ENCODE data around the gene SHMT1.
A peak's percentile ranks its signal among the peaks of the same experiment; 100 is the strongest.
"Not testable (repeated sequence)": the region's sequence is repeated elsewhere in the genome, so short reads cannot be mapped to it uniquely, and the experiment has no call there.

The SHMT1 gene

DNA sequence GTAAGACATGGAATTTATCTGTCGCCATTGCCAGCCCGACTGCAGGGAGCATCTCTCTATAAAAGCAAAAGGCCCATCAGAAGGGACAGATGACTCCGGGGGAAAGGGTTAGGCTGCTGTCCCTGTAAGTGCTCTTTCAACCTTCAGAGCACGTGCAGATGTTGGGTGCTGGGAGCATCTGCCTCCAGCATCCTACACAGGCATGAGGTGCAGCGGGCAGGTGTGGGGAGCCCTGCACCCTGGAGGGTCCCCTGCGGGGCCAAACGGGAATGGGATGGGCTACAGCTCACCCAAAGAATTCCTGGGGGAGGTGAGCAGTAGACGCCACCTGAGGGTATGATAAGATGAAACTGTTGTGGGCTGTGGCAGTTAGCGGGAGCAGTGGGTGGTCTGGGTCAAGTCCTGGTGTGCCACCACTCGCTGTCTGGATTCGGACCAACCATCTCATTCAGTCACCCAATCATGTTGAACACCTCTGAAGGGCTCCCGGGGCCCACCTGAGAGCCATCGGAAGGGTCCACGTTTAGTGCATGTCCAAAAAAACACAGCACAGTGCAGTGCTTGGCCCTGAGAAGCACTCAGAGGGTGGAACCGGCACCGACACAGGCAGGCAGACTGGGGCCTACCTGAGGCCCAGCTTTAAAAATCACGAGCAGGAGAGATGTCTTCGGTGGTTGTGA, 44.4 kb downstream of the SHMT1 start:
- Histone ChIP-seq H3K36me3 (ENCODE audit: insufficient read depth, low read length) (peaks cover 36% of the 10 kb centered on the region), H3K4me3 (ENCODE audit: low read length) (no peak overlapping the region), H3K9me3 (ENCODE audit: low read length) (peaks cover 2% of the 10 kb centered on the region), H3K27me3 (ENCODE audit: insufficient read depth, low read length) (no peaks in the 10 kb centered on the region), H3K4me1 (ENCODE audit: insufficient read depth, low read length) (peaks cover 37% of the 10 kb centered on the region), H2AFZ (ENCODE audit: low read depth, low read length) (no peak overlapping the region)

DNA sequence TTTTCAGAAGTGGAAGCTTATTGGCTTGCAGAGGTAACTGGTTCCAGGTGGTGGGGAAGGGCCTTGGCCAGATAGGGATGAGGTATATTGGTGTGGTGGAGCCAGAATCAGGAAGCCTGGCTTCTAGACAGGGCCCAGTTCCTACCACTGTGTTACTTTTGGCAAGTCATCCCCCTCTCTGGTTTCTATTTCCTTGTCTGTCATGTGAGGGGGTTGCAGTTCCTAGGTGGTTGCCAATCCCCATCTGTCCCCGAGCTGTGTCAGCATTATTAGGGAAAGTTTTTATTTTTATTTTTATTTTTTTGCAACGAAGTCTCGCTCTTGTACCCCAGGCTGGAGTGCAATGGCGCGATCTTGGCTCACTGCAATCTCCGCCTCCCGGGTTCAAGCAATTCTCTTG, 45.2 kb downstream of the SHMT1 start:
- no peak overlapping the region for H3K4me3 ChIP-seq (ENCODE audit: low read length)
- H3K9me3 ChIP-seq (ENCODE audit: low read length): no peaks in the 10 kb centered on the region
- H3K36me3 ChIP-seq (ENCODE audit: insufficient read depth, low read length): peaks cover 29% of the 10 kb centered on the region
- H2AFZ ChIP-seq (ENCODE audit: low read depth, low read length): no peak overlapping the region
- no peaks in the 10 kb centered on the region for H3K27me3 ChIP-seq (ENCODE audit: insufficient read depth, low read length)
- peaks cover 45% of the 10 kb centered on the region for H3K4me1 ChIP-seq (ENCODE audit: insufficient read depth, low read length)

DNA sequence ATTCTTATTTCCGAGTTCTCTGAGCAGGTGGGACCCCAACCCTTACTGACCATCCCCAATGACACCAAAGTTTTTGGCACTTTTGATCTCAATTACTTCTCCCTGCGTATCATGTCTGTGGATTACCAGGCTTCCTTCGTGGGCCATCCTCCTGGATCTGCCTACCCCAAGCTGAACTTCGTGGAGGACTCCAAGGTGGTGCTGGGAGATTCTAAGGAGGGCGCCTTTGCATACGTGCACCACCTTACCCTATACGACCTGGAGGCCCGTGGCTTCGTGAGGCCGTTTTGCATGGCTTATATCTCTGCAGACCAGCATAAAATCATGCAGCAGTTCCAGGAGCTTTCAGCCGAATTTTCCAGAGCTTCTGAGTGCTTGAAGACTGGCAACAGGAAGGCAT, 47.4 kb downstream of the SHMT1 start:
- Histone ChIP-seq H3K36me3 (ENCODE audit: insufficient read depth, low read length) (peaks cover 35% of the 10 kb centered on the region), H3K4me1 (ENCODE audit: insufficient read depth, low read length) (peaks cover 49% of the 10 kb centered on the region), H3K9me3 (ENCODE audit: low read length) (no peaks in the 10 kb centered on the region)

DNA sequence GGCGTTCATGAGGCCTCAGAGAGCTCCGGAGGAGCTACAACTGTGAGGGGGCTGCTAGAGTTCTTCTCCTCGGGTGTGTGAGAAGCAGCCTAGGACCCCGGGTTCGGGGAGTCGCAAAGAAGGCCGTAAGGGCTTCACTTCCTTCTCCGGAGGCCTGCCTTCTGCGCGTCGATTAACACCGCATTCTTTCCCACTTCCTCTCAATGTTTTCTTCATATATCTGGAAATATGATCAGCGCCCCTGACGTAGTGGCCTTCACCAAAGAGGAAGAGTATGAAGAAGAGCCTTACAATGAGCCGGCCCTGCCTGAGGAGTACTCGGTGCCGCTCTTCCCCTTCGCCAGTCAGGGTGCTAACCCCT, 47.8 kb downstream of the SHMT1 start:
- Histone ChIP-seq H3K36me3 (ENCODE audit: insufficient read depth, low read length) (peaks cover 35% of the 10 kb centered on the region), H3K27me3 (ENCODE audit: insufficient read depth, low read length) (no peaks in the 10 kb centered on the region), H2AFZ (ENCODE audit: low read depth, low read length) (peak overlapping the region; percentile 69), H3K4me3 (ENCODE audit: low read length) (peak overlapping the region; percentile 62), H3K9me3 (ENCODE audit: low read length) (no peaks in the 10 kb centered on the region), H3K4me1 (ENCODE audit: insufficient read depth, low read length) (peaks cover 49% of the 10 kb centered on the region)

More for the DNA sequence above, 47.4 kb downstream of the SHMT1 start:
- H3K27me3 ChIP-seq (ENCODE audit: insufficient read depth, low read length): no peaks in the 10 kb centered on the region
- peak overlapping the region; percentile 62 for H3K4me3 ChIP-seq (ENCODE audit: low read length)
- no peak overlapping the region for H2AFZ ChIP-seq (ENCODE audit: low read depth, low read length)

DNA sequence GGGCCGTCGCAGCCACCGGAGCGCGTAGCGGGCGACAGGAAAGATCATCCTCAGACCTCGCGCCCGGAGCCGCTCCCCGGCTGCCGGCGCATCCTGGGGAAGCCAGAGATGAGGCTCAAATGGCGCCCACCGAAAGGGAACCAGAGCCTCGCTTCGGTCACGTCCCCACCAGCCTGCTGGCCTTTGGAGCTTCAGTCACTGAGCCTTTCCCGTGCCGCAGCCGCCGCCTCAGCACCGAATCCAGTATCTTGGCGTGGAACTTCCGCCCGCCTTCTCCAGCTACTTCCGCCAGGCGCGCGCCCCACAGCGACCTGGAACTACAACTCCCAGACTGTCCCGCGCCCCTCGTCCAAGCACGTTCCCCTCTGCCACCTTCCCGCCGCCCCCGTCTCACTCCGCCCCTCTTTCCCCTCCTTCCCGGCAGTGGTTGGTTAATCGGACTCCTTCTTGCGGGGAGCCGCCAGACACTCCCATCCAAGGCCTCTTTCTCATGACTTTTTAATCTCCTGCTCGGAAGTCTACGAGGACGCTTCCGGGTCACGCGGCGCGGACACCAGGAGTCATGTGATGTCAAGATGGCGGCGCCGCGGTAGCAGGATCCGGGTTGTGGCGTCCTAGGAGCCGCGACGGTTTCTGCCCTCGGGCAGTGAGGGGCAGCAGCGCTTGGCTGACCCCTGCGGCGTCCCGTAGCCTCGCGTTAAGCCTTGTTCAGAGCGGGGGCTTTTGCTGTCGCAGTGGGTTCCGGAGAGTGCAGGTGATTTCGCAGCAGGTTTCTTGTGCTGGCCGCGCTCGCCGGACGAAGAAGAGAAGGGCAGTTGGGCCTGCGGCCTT, 48.4 kb downstream of the SHMT1 start, which contains the start of the genes SMCR8 and TOP3A:
Gene SMCR8 (plus strand): TSS at position 563 of the 831 bp plus-strand sequence. CDS start 497 bp downstream, outside the sequence.
Gene TOP3A (minus strand): TSS at position 264 of the 831 bp plus-strand sequence. CDS start 216 bp downstream, at position 48.
- peaks cover 47% of the 10 kb centered on the region for H3K4me1 ChIP-seq (ENCODE audit: insufficient read depth, low read length)

DNA sequence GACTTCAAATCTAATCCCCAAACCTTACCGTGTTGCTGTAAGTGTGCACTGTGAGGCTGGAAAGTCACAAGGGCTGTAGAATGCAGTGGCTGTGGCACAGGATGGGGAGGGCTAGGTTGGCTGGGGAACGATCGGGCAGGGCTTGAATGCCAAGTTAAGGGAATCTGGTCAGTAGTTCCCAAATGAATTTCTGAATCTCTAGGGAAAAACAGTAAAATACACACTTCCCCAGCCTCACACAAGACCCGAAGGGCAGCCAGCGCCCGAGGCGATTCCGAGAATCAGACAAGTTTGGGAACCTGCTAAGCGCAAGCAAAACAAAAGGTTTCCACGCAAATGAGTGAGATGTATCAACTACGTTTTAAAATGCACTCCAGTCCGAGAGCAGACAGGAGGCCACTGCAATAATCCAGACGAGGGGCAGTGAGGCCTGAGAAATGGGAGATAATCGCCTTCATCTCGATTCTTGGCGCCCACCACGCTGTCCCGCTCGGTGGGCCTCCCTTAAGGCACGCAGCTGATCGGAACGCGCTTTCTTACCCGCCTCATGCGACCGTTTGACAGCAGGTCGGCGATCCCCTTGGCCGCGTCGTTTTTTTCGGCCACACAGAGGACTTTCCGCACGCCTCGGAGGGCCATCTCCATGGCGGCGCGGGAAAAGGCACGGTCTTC, 49.2 kb downstream of the SHMT1 start:
- Histone ChIP-seq H3K9me3 (ENCODE audit: low read length) (peaks cover 2% of the 10 kb centered on the region), H2AFZ (ENCODE audit: low read depth, low read length) (peak overlapping the region; percentile 20), H3K4me3 (ENCODE audit: low read length) (peak overlapping the region; percentile 62), H3K27me3 (ENCODE audit: insufficient read depth, low read length) (no peaks in the 10 kb centered on the region), H3K36me3 (ENCODE audit: insufficient read depth, low read length) (peaks cover 40% of the 10 kb centered on the region), H3K4me1 (ENCODE audit: insufficient read depth, low read length) (peaks cover 43% of the 10 kb centered on the region)

More for the DNA sequence above, 48.4 kb downstream of the SHMT1 start, which contains the start of the genes SMCR8 and TOP3A:
- H3K4me3 ChIP-seq (ENCODE audit: low read length): peak within 1 kb of the TSS; percentile 62
- no peaks in the 10 kb centered on the region for H3K27me3 ChIP-seq (ENCODE audit: insufficient read depth, low read length)
- H3K9me3 ChIP-seq (ENCODE audit: low read length): peaks cover 2% of the 10 kb centered on the region
- peak within 1 kb of the TSS; percentile 69 for H2AFZ ChIP-seq (ENCODE audit: low read depth, low read length)
- peaks cover 38% of the 10 kb centered on the region for H3K36me3 ChIP-seq (ENCODE audit: insufficient read depth, low read length)

DNA sequence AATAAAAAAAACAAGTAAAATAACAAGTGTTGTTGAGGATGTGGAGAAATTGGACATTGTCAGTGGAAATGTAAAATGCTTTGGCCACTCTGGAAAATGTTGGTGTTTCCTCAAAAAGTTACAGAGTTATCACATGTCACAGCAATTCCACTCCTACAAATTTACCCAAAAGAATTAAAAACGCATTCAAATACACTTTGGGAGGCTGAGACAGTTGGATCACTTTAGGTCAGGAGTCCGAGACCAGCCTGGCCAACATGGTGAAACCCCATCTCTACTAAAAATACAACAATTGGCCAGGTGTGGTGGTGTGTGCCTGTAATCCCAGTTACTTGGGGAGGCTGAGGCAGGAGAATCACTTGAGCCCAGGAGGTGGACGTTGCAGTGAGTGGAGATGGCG, 54.1 kb downstream of the SHMT1 start:
- no peak overlapping the region for H3K4me3 ChIP-seq (ENCODE audit: low read length)
- H3K4me1 ChIP-seq (ENCODE audit: insufficient read depth, low read length): peaks cover 14% of the 10 kb centered on the region
- H3K27me3 ChIP-seq (ENCODE audit: insufficient read depth, low read length): no peaks in the 10 kb centered on the region
- H2AFZ ChIP-seq (ENCODE audit: low read depth, low read length): no peak overlapping the region
- peaks cover 2% of the 10 kb centered on the region for H3K9me3 ChIP-seq (ENCODE audit: low read length)
- peaks cover 66% of the 10 kb centered on the region for H3K36me3 ChIP-seq (ENCODE audit: insufficient read depth, low read length)

DNA sequence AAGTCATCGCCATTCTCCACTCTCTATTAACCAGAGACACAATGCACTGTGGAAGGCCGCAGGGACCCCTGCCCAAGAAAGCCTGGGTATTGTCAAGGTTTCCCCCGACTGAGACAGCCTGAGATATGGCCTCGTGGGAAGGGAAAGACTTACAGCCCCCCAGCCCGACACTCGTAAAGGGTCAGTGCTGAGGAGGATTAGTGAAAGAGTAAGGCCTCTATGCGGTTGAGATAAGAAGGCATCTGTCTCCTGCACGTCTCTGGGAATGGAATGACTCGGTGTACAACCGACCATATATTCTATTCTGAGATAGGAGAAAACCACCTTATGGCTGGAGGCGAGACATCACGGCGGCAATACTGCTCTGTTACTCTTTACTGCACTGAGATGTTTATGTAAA, 60.1 kb downstream of the SHMT1 start:
- not testable (repeated sequence) for H2AFZ ChIP-seq (ENCODE audit: low read depth, low read length); H3K27me3 ChIP-seq (ENCODE audit: insufficient read depth, low read length); H3K4me3 ChIP-seq (ENCODE audit: low read length); H3K9me3 ChIP-seq (ENCODE audit: low read length); H3K4me1 ChIP-seq (ENCODE audit: insufficient read depth, low read length)
- peaks cover 81% of the 10 kb centered on the region for H3K36me3 ChIP-seq (ENCODE audit: insufficient read depth, low read length)

DNA sequence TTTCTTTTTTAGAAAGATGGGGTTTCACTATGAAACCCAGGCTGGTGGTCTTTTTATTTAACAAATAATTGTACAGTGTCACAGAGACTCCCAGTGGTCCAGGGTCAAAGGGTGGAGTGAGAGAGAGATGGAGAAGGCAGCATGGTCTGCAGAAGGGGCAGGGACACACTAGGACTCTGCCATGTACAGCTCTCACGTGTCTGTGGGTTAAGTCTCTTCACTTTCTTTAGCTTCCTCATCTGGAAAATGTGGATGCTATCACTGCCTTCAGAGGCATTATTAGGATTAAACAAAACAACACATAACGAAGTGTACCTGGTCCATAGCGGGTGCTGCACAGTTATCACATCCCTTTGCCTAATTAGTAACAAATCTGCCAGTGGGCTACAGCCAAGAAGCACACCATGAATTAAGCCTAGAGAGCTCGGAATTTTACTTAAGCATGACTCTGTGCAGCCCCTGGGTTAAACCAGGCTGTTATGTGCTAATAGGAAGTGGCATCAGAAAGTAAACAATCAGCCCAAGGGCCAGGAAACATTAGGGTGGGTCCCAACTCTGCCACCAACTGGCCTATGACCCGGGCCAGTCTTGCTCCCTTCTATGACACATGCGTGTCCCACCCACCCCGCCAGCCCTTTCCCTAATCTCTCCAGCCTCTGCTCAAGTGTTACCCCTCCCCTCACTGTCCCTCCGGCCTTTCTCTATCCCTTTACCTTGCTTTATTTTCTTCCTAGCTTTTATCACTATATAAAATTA, 62.4 kb downstream of the SHMT1 start:
- Histone ChIP-seq H3K4me1 (ENCODE audit: insufficient read depth, low read length) (no peaks in the 10 kb centered on the region), H3K4me3 (ENCODE audit: low read length) (no peak overlapping the region), H3K9me3 (ENCODE audit: low read length) (no peaks in the 10 kb centered on the region), H3K36me3 (ENCODE audit: insufficient read depth, low read length) (peaks cover 70% of the 10 kb centered on the region), H2AFZ (ENCODE audit: low read depth, low read length) (no peak overlapping the region), H3K27me3 (ENCODE audit: insufficient read depth, low read length) (no peaks in the 10 kb centered on the region)

DNA sequence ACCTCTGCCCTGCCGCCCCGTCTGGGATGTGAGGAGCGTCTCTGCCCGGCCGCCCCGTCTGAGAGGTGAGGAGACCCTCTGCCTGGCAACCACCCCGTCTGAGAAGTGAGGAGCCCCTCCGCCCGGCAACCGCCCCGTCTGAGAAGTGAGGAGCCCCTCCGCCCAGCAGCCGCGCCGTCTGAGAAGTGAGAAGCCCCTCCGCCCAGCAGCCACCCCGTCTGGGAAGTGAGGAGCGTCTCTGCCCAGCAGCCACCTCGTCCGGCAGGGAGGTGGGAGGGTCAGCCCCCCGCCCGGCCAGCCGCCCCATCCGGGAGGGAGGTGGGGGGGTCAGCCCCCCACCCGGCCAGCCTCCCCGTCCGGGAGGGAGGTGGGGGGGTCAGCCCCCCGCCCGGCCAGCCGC, 65.3 kb downstream of the SHMT1 start:
- H3K9me3 ChIP-seq (ENCODE audit: low read length); H2AFZ ChIP-seq (ENCODE audit: low read depth, low read length); H3K4me3 ChIP-seq (ENCODE audit: low read length); H3K27me3 ChIP-seq (ENCODE audit: insufficient read depth, low read length); H3K4me1 ChIP-seq (ENCODE audit: insufficient read depth, low read length): not testable (repeated sequence)
- H3K36me3 ChIP-seq (ENCODE audit: insufficient read depth, low read length): peaks cover 68% of the 10 kb centered on the region

DNA sequence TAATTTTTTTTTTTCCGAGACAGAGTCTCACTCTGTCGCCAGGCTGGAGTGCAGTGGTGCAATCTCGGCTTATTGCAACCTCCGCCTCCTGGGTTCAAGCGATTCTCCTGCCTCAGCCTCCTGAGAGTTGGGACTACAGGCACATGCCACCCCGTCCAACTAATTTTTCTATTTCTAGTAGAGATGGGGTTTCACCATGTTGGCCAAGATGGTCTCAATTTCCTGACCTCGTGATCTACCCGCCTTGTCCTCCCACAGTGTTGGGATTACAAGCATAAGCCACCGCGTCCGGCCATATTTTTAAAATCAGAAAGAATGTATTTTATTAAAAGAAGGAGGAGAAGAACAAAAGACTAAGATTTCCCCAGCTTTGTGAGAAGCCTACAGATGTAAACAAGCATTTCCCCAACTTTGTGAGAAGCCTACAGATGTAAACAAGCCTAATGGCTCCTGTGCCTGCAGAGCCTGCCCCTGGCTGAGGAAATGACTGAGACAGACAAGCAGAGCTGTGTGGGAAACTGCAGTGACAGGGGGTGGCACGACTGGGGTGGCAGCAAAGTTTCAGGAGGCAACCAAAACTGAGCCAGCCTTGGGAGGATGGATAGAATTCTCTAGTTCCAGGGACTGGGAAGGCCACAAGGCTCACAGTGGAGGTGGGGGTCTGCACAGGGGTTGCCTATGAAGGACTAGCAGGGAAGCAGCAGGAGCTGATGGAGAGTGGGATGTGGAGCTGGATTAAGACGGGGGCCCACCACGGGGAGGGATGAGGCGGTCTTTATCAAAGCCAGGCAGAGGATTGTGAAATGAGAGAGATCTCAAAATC, 71.4 kb downstream of the SHMT1 start:
- no peaks in the 10 kb centered on the region for H3K9me3 ChIP-seq (ENCODE audit: low read length)
- H3K27me3 ChIP-seq (ENCODE audit: insufficient read depth, low read length): no peaks in the 10 kb centered on the region
- no peaks in the 10 kb centered on the region for H3K4me1 ChIP-seq (ENCODE audit: insufficient read depth, low read length)
- H3K36me3 ChIP-seq (ENCODE audit: insufficient read depth, low read length): peaks cover 78% of the 10 kb centered on the region
- H3K4me3 ChIP-seq (ENCODE audit: low read length): no peak overlapping the region
- H2AFZ ChIP-seq (ENCODE audit: low read depth, low read length): no peak overlapping the region

DNA sequence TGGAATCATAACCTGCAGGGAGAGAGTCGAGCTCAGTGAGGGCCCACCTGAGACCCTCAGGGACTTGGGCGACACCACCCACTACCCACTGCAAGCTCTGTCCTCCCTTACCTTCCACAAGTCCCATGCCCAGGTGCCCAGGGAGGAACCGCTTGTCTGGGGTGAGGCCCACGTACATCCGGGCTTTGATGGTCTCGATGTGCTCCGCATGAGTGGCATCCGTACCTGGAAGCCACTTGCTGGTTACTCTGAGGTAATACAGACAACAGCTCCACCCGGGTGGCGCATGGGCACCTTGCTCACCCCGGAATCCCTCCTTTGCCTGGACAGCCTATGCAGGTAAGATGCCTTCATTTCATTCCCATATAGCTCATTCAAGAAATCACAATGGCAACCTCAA, 78.1 kb downstream of the SHMT1 start:
- no peaks in the 10 kb centered on the region for H3K9me3 ChIP-seq (ENCODE audit: low read length)
- no peaks in the 10 kb centered on the region for H3K4me1 ChIP-seq (ENCODE audit: insufficient read depth, low read length)
- no peaks in the 10 kb centered on the region for H3K27me3 ChIP-seq (ENCODE audit: insufficient read depth, low read length)
- H3K4me3 ChIP-seq (ENCODE audit: low read length): no peak overlapping the region
- H2AFZ ChIP-seq (ENCODE audit: low read depth, low read length): no peak overlapping the region
- peaks cover 86% of the 10 kb centered on the region for H3K36me3 ChIP-seq (ENCODE audit: insufficient read depth, low read length)
